Progenitor cell of endocrine pancreas (in vitro differentiated cells): ENCODE results near the gene ADCY5. TPM values are rescaled to one million over a fixed set of nuclear protein-coding genes. Genes with fewer than 3 reads are reported as not detected.

Experiments
- DNase-seq: peaks from one replicate; pipeline ENCODE4 v3.0.0; 2021; ENCODE audit warnings: low spot score; ENCODE audit not compliant: unreplicated experiment
- H3K27ac Mint-ChIP-seq: 2 replicates; pipeline ENCODE4 v1.8.0; 2021; ENCODE audit warnings: mild to moderate bottlenecking, moderate library complexity, mixed read lengths
- H3K27me3 Mint-ChIP-seq: 2 replicates; pipeline ENCODE4 v1.8.0; 2021; ENCODE audit warnings: mixed read lengths
- H3K36me3 Mint-ChIP-seq: 2 replicates; pipeline ENCODE4 v1.8.0; 2022; ENCODE audit warnings: mixed read lengths; ENCODE audit not compliant: insufficient read depth
- H3K4me1 Mint-ChIP-seq: 2 replicates; pipeline ENCODE4 v1.8.0; 2021; ENCODE audit warnings: low read depth, mixed read lengths
- H3K4me3 Mint-ChIP-seq: 2 replicates; pipeline ENCODE4 v1.8.0; 2021; ENCODE audit warnings: low read depth, mild to moderate bottlenecking, moderate library complexity, mixed read lengths
- H3K9me3 Mint-ChIP-seq: 2 replicates; pipeline ENCODE4 v1.8.0; 2021; ENCODE audit warnings: low read depth, mixed read lengths
- CTCF ChIP-seq: fragments of 200-600 bp; sonication (generic); IDR thresholded peaks from one replicate; pipeline ENCODE4 v1.5.0; 2021; ENCODE audit warnings: antibody characterized with exemption, mild to moderate bottlenecking; ENCODE audit not compliant: unreplicated experiment
- total RNA-seq: library from RNA; stranded (reverse); gene quantifications from 2 replicates; pipeline ENCODE4 v1.2.1, GENCODE V29; 2021

Gene ADCY5
- total RNA-seq, 1 donor from 2014 or later, result 33.8 TPM

- Mint-ChIP-seq H3K9me3 (no peaks in the 10 kb centered on the region), H3K27ac (peak overlapping the region; percentile 45), H3K4me1 (peaks cover 66% of the 10 kb centered on the region), H3K36me3 (peaks cover 2% of the 10 kb centered on the region), H3K4me3 (no peak overlapping the region), H3K27me3 (no peaks in the 10 kb centered on the region)
- DNase-seq, result no peak
- TF ChIP-seq CTCF, result no peak
Measured at GRCh38 chr3:123416647-123417046, 32.2 kb downstream of the ADCY5 start.

- no peaks in the 10 kb centered on the region for H3K27me3 Mint-ChIP-seq
- peaks cover 2% of the 10 kb centered on the region for H3K36me3 Mint-ChIP-seq
- no peak for DNase-seq
- H3K4me1 Mint-ChIP-seq, result peaks cover 71% of the 10 kb centered on the region
- no peaks in the 10 kb centered on the region for H3K9me3 Mint-ChIP-seq
- TF ChIP-seq CTCF, result no peak
- H3K4me3 Mint-ChIP-seq, result no peak overlapping the region
- H3K27ac Mint-ChIP-seq, result no peak overlapping the region
Measured at GRCh38 chr3:123416173-123416572, 32.7 kb downstream of the ADCY5 start.

GRCh38 chr3:123414973-123415775 lies 33.7 kb downstream of the ADCY5 start:
- Mint-ChIP-seq H3K9me3 (no peaks in the 10 kb centered on the region), H3K27me3 (no peaks in the 10 kb centered on the region), H3K4me3 (no peak overlapping the region), H3K4me1 (peaks cover 79% of the 10 kb centered on the region), H3K36me3 (peaks cover 2% of the 10 kb centered on the region), H3K27ac (peak overlapping the region; percentile 5)
- no peak for DNase-seq
- TF ChIP-seq CTCF, result peak; percentile 7

- Mint-ChIP-seq H3K27ac (peak overlapping the region; percentile 97), H3K4me3 (no peak overlapping the region), H3K4me1 (peaks cover 79% of the 10 kb centered on the region)
Measured at GRCh38 chr3:123412811-123413604, 35.9 kb downstream of the ADCY5 start.

More at GRCh38 chr3:123412811-123413604, 35.9 kb downstream of the ADCY5 start:
- peaks cover 2% of the 10 kb centered on the region for H3K36me3 Mint-ChIP-seq
- no peak for DNase-seq
- no peak for TF ChIP-seq CTCF
- H3K9me3 Mint-ChIP-seq, result no peaks in the 10 kb centered on the region
- no peaks in the 10 kb centered on the region for H3K27me3 Mint-ChIP-seq
